GM18858 (cell line): Measurements from ENCODE around the gene SAMSN1.

ENCODE experiments used
- ATAC-seq: cut with Tn5 transposase; IDR thresholded peaks from one replicate; pipeline ENCODE4 v1.9.1; 2021; ENCODE audit not compliant: unreplicated experiment

Gene SAMSN1

DNA sequence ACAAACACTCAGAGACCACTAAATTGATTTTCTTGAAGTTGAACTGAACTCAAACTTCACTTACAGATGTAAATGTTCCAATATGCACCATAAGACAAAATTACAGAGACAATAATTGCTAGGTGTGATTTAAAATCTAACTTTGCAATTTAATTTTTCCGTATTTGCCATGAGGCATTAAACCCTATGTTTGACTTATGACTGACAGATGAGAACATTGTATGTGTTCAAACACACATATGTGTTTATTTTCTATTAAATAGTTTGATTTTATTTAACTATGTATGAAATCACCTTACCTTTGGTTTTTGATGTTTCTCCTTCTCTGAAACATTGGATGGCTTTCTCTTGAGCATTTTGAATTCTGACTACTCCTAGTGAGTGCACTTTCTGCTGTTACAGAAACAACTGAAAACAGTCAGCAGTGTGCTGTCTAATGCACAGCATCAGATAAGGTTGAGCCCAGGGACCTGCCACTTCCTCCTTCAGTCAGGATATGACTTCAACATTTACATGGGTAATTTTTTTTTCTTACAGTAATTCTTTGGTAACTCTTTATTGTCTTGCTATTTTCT is at the start of gene SAMSN1:
TSS of gene SAMSN1 (minus strand) at position 410 of the 575 bp plus-strand sequence. CDS start at position 356, 54 bp downstream.
- ATAC-seq, result peak; percentile 86

DNA sequence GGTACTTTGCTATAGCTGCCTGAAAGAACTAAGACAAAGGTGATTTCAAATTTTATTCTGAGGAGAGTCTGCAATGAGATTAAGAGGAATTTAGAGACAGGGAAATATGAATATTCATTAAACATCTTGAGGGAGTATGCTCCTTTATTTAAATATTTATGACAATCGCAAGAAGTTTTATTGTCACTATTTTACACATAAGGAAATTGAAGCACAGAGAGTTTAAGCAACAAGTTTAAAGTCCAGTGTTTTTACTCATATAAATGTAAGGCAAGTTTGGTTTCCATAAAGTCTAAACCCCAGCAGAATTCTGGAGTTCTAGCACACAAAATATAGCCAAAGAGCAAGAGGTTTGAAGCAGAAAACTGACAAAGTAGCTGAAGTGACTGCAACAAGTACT is 49.3 kb upstream of the SAMSN1 start:
- no peak for ATAC-seq

DNA sequence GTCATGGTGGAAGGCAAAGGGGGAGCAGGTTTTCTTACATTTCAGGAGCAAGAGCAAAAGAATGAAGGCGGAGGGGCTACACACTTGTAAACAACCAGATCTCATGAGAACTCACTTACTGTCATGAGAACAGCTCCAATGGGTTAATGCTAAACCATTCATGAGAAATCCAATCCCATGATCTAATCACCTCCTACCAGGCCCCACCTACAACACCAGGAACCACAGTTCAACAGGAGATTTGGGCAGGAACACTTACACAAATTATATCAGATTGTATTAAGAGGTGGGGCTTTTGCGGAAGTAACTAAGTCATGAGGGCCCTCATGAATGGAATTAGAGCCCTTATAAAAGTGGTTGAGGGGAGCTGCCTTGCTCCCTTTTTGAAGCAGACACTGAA is 48.9 kb upstream of the SAMSN1 start:
- ATAC-seq, result no peak

DNA sequence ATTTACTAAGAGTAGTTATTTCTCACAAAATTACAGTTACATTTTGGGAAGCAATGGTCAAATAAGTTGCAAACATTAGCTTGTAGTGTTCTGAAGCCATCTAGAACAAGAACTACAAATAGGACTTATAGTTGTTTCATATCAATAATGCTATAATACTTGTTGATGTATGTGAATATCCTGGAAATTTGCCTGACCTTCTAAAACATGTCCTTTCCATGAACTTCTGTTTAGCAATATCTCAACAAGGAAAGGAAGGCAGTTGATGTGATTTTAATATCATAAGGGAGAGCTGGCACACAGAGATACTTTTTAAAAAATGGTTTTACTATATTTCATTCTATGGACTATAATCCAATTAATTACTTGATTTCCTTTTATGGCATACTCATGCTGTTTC is 47.1 kb upstream of the SAMSN1 start:
- ATAC-seq, result no peak

DNA sequence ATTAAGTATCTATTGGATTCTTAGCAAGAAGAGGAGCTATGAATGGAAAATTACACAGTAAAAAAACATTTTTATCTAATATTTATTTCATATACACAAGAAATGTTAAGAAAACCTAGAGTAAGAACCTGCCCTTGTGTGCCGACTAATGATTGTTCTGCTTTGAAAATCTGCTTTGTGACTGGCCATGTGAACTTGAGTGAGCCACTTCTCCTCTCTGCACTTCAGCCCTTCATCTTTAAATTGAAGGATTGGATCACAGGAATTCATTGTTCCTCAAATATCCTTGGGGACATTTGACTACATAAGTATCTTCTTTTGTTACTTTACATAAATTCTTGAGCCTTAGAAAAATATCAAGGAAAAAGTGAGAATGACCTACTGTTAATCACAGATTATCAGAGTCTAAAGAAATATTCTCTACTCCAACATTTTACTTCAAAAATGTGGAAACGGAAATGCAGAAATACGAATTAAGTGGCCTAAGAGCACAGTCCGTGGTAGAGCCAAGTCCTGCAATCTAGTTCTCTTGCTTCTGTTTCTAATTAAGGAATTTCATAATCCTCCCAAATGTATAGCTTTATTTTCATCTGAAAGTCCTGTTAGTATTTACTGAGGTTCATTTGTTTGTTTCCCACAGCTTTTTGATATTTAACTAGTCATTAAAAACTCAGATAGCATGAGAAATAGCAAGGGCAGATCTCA is 46.3 kb upstream of the SAMSN1 start:
- no peak for ATAC-seq

DNA sequence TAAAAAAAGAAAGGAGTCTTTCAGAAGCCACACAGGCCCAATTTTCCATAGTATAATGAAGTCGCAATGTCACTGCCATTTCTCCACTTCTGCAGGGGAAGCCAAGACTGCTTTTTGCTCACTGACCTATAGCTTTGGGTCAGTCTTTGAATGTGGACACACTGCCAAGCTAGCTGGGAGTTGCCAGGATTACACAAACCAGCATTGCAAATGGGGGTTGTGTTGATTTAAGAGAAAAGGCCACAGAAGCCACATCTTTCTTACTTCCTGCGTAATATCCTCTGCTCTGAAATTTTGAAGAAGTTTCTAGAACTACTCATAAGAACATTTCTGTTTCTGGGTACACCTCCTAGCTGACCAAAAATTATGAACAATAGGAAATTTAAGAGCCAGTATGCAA is 45.8 kb upstream of the SAMSN1 start:
- no peak for ATAC-seq

DNA sequence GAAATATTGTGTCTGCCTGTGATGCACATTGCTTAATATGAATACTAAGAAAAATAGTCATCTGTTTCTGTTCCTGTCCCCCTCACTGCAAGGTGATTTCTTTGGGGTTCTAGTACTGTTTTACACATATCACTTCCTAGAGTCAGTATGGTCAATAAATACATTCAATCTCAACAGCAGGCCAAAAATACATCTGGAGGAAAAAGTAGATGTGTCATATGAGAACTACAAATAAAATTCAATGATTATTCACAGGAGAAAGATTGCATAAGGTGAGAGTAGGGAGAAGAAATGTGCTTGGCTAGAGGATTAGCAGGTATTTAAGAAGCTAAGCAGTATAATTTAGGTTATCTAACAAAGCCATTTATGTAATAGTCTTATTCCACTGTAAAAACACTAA is 45.3 kb upstream of the SAMSN1 start:
- ATAC-seq, result no peak

DNA sequence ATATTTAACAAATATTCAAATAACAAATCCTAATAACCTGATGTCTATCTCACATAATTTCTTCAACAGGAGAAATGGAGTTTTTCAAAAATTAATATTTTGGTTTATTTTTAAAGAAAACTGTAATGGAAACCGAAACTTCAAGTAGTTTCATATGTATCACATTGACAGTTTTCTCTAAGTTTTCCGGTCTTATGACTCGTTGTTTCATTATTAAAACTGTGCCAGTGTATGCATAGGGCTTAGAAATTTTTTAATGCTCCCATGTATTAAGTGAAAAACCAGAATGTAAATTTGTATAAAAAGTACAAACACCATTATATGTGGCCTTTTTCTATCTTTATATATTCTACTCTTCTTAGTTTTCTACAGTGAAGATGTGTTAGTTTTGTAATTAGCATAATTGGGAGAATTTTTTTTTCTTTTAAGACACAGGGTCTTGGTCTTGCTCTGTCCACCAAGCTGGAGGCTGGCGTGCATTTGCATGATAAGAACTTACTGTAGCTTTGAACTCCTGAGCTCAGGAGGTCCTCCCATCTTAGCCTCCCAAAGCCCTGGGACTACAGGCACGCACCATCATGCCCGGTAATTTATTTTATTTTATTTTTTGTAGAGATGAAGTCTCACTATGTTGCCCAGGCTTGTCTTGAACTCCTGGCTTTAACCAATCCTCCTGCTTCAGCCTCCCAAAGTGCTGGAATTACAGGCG is 43.9 kb upstream of the SAMSN1 start:
- peak; percentile 80 for ATAC-seq

DNA sequence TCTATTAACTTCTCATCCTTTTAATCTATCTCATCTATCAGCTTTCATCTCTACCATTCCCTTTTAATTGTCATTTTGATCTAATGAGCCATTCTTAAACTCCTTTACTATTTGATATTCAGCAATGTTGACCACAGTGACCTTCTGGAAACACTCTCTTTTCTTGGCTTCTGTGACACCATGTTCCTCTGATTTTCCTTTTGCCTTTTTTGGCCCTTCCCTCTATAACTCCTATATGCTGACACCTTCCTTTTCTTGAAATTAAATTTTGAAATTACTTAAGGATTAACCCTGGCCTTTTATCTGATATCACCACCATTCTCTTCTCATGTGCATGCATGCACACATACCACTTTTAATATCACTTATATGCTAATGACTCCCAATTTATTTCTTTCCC is 41.2 kb upstream of the SAMSN1 start:
- no peak for ATAC-seq

DNA sequence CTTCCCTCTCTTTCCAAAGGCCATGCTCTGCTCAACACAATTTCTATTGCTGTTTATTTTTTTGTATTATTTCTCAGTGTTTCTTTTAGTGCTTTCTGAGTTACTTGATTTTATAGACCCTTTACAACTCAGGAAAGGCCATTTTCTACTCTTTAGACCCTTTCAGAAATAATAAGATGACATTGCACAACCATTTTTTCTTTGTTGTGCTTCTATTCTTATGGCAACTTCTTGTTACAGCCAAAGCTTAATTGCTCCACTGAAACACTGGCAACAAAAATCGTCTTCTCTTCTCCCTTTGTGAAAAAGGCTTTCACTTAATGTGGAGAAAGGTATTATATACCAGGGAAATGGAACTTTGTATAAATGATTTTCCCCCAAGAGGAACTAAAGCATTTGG is 39.0 kb upstream of the SAMSN1 start:
- ATAC-seq, result no peak

DNA sequence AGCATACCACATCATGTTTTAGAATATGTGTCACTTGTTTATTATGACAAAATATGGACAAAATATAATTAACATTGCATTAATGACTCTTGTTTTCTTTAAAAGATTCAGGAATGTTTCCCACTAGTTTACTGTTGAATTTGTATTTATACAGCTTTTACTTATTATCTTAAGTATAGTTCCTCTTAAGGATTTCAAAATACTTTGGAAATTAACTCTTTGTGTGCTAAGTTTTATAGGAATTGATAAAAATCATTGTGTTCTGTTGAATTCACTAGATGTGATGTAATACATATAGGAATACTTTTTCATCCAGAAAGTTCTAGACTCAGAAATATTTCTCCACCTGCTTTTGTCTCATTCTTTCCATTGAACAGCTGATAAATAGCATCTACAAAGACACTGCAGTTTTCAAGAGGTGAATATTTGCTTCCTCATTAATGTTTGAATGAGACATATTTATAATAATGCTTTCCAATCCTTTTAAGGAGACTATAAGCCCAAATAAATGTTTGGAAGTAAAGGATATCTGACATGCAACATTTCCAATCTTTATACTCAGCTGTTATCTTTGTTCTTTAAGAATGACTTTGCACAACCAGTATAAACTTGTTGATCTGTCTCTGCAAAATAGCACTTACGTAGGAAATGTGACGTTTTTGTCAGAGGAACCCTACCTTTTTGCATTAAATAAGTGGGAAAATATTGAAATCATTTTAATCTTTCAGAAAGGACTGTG is 38.4 kb upstream of the SAMSN1 start:
- no peak for ATAC-seq

DNA sequence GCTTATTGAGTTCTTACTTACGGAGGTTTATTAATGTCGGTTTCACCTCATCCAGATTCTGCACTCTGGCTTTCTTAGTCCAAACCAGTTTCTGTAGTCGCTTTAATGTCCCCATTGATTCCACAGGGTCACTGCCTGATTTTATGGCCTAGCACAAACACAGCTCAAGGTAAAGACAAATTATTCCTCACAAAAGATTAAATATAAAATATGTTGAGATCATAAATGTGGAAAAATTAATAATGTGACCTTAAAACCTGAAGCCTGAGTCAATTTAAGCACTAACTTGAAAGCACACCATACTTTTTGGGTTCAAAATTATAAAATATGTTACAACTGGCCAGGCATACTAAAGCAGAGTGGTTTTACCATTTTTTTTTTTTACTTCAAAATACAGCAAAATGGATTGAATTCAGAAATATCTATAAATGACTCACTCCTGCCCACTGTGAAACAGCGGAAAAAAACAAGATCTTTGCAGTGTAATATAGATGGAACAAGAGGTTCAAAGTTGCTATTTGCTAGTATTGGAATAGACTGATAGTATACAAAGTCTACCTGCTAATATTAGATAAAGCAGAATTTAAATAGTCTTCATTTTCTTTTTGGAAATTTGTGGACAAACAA is 37.6 kb upstream of the SAMSN1 start:
- no peak for ATAC-seq

DNA sequence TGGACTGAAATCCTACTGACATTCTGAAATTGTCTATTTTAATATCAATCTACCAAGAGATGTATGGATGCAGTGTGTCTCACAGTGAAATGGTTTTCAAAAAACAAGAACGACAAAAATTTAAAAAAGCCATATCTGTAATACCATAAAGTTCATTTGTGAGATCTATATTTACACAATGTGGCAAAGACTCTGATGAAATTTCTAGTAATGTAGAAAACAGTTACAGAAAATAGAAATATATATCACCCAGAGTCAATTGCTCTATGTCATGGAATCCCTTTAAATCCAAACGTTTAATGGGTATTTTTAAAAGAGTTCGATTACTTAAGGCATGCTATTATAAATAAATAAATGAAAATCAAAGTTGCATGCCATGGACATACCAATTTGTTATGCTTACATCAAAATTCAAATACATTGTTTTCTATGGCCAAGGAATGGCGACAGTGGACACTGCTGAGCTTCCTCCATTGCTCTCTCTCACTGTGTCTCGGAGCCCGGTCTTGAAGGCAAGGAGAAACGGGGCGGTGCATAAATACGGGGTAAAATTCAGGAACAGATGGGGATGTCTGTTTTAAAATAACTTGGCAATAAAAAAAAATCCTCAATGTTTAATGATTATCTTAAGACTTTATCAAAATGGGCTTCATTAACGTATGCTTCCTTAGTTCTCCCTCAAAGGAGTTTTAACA is 37.0 kb upstream of the SAMSN1 start:
- no peak for ATAC-seq

DNA sequence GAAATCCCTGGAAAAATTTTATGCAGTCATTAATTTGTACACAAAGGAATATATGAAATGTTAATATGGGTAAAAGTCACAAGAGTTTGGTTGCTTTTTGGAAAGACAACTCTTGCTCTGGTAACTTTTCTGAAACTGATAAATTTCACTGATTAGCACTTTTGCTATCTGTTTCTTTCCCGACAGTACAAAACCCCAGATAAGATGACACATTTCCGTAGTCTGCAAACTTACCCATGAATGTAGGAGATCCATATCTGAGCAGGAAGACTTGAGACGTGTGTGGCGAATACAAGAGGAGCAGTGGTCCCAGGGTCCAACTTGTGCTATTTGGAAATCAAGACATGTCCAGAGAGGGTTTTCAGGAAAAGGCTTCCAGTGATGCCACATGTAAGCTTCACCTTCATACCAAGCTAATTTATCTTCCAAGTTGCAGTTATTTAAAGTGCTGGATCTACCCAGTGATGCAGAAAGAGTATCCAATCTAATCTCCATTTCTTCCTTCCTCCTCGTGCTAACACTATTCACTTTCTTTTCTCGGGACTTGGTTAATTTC is 35.9 kb upstream of the SAMSN1 start:
- ATAC-seq, result no peak

DNA sequence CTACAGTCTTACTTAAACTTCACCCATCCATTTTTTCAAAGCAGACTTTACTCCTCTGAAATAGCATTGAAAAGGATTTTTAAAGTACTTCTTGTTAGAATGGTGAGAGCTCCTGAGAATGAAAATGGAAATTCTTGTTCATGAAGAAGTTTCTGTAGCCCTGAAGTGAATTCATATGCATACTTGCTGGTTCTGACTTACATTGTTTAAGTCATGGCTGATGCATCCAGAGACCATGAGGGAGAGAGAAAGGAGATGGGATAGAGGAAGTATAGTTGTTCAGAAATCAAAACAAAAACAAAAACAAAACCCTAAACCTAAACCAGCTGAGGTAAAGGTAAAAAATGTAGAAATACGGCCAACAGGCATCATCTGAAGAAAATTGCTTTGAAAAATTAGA is 27.1 kb upstream of the SAMSN1 start:
- ATAC-seq, result no peak

DNA sequence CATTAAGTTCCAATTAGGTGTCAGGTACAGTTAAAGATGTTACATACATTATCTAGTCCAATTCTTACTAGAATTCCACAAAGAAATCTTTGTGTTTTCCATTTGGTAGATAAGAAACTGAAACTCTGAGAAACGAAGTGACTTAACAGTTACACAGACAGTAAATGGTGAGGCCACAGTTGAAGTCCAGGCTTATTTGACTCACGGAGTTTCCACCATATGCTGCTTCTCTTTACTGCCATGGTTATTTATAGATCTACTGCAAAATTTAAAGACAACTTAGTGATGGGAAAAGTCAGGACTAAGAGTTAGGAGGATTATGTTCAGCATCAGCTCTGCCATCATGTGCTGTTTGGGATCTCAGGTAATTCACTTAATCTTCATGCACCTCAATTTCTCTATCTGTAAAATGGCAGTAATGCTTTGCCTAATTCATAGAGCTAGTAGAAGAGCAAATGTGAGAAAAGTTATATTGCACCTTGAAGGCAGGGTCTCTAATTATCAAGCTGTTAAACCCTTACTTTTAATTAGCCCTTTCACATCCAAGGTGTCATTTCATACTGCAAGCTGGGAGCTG is 26.2 kb upstream of the SAMSN1 start:
- no peak for ATAC-seq

DNA sequence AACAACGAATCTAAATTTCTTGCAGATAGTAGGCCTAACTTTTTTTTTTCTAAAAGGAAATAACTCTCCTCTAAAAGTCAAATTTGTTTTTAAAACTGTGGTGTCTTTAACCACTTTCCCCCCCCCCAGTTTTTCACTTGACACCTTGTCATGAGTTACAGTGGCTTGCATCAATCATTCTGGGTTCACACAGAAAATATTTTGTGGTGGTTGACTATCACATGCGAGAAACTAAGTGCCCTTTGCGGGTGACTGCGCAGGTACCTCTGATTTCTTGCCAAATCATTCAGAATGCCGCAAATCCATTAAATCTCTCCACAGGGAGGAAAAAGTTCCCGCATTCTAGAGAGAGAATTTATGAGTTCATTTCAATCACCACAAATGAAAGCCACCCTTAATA is 23.8 kb upstream of the SAMSN1 start:
- no peak for ATAC-seq

DNA sequence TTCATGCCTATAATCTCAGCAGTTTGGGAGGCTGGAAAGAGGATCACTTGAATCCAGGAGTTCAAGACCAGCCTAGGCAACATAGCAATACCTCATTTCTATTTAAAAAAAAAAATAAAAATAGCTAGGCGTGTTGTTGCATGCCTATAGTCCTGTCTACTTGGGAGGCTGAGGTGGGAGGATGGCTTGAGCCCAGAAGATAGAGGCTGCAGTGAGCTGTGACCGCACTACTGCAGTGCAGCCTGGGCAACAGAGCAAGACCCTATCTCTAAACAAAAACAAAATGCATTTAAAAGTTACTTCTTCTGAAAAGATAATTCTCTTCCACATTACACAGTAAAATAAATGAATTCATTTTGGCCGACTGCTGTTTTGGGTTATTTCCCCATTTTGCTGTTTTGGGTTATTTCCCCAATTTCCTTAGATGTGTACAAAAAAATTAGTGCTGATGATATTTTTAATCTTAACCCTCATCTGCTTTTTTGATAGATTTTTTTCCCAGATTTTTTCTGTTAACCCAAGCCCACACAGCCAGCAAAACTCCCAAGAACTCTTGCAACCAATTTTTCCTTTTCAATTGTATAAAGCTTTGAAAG is 23.0 kb upstream of the SAMSN1 start:
- ATAC-seq, result no peak
